HG03095 (cell line): ENCODE data around the gene AKNAD1.

ENCODE experiments used
- ATAC-seq: cut with Tn5 transposase; IDR thresholded peaks from one replicate; pipeline ENCODE4 v1.9.1; 2021; ENCODE audit warnings: moderate library complexity; ENCODE audit not compliant: unreplicated experiment

The AKNAD1 gene

DNA sequence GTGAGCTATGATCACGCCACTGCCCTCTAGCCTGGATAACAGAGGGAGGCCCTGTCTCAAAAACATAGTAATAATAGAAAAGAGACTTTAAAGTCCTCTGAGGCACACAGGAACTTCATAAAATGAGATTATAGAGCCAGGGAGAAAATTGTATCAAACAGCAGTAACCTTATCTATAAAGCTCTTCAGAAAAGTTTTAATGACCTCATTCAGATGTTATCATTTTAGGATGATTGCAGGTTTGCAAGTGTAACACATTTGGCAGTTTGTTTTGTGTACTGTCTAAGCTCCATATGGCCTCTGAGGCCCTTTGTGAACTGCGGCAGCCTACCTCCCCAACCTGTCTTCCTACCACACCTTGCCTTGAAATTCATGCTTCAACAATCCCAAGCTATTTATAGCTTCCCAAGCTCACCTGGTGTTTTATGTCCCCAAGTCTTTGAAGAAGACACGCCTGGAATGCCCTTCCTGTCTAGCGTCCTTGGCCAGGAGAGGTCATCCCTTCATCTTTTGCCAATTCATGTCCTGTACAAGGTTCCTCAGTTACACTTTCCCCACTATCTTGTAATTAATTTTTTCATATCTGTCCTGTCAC is 8.5 kb upstream of the AKNAD1 start:
- no peak for ATAC-seq

DNA sequence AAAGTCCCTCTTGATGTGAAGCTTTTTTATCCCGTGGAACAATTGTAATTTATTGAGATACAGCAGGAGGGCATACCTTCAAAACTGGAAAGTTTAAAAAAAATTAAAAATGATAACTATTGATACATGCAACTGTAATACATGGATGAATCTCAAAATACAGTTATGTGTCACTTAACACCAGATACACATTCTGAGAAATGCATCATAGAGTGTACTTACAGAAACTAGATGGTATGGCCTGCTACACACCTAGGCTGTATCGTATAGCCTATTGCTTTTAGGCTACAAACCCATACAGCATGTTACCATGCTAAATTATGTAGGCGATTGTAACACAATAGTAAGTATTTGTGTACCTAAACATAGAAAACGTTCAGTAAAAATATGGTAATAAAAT is 7.1 kb upstream of the AKNAD1 start:
- no peak for ATAC-seq

DNA sequence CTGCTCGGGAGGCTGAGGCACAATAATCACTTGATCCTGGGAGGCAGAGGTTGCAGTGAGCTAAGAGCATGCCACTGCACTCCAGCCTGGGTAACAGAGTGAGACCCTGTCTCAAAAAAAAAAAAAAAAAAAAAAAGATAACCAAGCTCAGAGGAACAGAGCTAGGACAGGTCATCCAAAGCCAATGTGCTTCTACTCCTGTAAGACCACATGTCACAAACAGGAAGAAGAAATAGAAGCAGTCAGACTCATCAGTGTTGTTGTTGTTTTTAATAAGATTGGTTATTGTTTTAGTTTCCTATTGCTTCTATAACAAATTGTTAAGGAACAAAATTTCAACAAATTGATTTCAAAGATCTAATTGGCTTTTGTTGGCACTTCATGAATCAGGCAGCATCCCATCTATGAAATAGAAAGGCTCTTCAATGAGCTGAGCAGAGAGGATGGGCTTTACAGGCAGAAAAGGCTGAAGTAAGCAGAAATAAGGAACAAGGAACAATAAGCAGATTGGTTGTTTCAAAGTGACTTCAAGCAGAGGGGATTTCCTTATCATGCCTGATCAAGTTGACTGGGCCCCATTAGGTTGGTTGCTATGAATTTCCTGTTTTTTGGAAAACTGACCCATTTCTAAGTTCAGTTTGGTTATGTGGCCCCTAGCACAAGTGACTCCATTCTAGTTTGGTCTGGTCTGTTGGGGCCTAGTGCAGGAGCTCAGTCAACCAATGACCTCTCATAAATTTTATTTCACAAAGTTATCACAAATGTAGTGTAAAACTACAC is 6.0 kb upstream of the AKNAD1 start:
- no peak for ATAC-seq

DNA sequence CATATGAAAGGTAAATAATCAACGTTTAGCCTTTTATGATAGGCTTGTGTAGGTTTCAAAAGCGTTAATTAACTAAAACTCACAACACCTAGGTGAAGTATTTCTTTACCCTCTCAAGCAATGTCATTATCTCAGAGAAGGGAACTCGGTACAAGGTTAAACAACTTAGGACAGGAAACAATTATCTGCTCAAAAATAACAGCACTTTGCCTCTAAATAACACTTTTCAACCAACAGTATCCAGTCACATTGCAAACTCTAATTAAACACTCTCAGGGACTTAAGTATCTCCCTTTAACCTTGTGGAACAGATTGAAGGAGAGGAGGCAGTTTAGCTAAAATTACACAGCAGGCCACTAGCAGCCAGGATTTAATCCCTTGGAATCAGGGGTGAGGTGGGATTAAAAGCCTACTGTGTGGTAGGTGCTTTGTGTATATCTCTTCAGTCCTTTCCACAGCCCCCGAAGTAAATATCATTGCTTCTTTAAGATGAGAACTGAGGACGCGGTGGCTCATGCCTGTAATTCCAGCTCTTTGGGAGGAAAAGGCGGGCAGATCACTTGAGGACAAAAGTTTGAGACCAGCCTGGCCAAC is 5.2 kb upstream of the AKNAD1 start:
- ATAC-seq: no peak

DNA sequence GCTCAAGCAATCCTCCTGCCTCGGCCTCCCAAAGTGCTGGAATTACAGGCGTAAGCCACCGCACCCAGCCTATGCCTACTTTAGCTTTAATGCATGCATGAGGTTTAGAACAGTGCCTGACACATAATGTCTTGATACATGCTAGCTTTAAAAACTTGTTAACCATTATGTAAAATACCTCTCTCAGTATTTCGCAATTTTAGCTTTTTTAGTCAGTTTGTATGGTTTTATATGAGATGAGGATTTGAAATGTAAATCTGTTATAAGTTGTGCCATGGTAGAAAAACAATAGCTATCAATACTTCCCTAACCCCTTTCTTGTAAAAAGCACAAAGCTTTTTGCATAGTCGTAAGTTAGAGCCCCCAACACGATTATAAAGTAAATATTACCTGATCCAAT is 4.7 kb upstream of the AKNAD1 start:
- no peak for ATAC-seq

DNA sequence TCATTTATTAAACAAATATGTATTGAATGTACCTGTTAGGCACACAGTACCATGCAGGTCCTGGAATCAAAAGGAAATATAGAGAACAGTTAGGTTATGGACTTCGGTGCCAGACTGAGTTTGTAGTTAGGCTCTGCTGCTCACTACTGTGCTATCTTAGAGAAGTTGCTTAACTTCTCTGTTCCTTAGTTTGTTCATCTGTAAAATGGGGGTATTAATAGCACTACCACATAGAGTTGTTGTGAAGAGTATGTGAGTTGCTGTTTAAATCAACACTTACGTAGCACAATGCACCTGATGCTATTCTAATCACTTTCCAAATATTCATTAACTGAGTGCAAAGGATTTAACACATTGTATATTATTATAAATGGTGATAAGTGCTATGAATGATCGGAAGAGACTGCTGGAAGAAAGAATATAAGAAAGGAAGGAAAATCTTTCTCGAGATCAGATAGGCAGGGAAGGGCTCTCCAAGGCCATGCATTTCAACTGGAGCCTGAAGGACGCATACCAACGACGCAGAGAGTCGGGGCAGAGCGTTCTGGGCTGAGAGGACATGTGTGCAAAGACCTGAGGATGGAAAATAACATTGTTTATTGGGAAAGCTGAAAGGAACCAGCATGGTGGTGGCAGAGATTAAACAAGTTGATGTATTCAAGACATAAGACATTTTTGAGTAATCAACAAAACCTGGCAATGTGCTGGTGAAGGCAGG is 3.5 kb upstream of the AKNAD1 start:
- ATAC-seq: no peak

DNA sequence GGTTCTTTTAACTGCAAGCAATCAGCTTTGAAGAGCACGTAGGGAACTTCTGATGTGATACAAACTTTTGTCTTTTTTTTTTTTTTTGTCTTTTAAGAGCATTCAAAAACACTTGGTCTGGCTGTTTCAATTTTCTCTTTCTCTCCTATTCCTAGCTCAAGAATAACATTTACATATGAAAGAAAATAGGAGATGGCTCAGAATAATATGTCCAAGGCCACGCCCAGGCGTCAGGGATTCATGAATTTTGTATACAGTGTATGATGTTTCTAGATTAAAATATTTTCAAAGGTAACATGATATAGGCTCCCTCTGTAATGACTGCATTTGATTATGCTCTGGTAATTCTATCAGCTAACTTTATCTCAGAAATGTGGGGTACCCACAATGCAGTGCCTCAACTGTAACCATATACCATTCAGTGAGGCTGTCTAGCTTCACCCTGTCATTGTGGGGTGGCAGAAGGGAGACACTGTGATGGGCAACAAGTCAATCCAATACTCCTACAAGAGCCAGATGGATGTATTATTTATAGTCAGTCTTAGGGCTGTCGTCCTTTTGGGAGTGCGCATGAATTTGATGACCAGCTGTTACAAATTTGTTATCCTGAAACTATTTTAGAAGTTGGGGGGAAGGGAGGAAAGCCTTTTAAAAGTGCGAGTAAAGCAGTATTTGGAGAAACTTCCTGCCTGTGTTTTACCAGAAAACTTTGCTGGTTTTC is 1.5 kb upstream of the AKNAD1 start:
- ATAC-seq: no peak

DNA sequence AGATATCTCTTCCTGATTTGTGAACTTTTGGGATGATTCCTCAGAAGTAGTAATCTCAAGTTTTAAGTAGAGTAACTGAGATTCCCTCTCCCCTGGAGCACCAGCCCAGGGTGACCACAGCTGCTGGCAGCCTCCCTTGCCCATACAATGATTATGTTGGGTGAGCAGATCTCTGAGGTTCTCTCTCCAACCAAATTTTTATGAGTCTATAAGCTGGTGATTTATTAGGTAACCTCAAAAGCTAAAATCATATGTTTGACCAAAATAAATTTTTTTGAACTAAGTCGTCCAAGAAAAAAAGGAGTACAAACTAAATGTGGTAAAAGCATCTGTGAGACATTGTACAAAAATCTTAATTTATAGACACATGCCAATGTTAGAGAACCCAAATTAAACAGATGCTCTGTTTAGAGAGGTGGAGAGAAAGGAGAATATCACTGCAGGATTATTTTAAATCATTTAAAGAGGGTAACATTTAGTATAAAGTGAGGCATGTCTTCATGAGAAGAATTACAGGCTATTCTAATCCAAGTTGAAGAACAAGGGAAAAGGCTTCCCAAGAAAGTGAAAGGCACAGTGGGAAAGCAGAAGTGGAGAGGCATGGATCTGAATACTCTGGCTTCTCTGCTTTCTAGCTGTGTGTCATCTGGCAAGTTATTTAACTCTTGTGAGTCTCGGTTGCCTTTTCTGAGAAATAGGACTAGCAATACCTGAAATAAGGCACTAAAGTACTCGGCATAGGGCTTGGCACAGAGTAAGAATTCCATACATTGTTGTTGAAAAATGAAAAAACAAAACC is 2.5 kb downstream of the AKNAD1 start:
- ATAC-seq: no peak

DNA sequence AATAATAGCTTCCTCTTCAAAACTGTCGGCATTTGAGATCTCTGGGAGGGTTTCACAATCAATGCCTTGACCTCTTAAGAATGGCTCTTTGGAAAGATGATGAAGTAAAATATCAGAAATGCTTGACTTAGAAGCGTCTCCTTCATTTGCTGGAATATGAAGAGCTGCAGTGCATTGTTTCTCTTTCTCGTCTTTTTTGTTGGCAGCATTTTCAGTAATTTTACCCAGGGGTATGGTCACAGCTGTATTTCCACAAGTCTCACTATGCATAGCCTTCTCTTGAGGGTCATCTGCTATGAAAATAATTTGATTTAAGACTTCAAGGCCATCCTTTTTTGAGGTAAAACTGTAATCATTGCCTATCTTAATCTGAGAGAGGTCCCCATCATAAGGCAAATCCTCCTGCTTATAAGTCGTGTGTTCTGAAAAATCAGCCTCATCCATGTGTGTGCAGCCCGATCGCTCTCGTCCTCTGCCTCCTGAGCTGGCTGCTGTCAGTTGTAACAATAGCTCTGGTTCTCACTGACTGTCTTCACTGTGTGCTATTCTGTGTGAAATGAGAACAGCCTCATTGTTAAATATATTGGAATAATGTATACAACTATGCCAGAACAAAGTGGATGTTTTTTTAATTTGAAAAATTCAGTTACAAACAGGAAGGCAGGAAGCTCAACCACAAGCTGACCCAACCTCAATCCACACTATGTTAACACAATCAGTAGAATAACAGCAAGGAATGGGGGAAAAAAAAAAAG is 4.5 kb downstream of the AKNAD1 start:
- no peak for ATAC-seq

DNA sequence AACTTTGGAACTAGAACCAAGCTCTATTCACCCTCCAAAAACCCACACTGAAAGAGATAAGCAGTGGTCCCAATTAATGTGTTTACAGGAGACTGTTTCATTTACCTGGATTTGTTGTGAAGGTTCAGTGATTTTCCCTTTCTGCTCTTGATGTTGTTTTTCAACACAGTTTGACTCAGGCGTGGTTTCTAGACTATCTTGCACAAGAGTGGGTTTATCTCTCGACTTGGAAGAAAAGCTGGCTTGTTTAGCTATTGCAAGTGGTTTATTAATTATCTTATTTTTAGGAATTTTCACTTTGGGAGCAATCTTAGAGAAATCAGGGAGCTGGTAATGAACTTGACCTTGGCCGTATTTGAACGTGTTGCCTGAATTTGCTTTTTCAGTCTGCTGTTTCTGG is 5.3 kb downstream of the AKNAD1 start:
- ATAC-seq: no peak

DNA sequence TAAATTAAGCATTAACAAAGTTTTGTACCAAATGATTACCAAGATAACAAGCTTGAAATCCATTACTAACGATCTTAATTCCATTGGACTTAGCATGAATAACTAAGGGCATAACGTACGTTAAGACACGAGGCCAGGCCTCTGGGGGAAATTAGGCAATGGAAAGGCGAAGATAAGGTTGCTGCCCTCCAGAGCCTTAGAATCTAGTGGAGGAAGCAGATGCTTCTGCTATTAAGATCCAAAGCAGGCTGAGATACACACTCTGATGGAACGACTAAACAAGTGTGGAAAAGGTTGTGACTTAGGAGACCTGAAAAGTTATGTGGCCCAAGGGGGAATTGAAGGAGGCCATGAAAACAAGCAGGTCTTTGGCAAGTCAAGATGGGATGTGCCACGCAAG is 6.0 kb downstream of the AKNAD1 start:
- ATAC-seq: no peak

DNA sequence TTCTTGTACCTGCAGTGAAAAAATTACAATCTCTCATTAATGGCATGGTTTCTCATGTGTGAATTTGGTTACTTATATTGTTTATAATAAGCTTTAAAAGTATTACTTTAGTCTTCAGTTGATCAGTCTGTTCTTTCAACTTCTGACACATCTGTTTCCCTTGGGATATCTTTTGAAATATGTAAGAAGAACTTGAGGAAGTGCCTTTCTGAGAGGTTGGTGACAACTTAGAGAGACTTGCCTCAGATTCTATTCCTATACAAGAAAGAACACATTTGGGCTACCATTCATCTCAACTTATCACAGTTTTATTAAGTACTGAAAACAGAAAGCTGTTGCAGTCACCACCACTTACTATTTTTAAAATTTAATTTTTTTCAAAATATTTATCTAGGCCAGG is 8.1 kb downstream of the AKNAD1 start:
- no peak for ATAC-seq

DNA sequence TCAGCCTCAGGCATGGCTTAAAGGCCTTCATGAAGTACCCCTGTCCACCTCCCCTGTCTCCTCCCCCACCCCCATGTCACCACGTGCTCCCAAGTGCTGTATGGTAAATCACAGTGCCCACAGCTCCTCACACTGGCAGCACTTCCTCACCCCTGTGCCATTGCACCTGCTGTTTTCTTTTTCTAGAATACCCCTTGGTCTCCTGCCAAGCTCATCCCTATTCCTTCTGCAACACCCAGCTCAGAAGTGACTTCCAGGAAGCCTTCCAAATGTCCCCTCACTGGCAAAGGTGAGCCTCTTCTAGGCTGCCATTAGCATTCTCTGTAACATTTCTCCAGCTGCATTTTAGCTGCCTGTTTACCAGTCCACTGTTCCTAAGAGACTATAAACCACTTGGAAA is 9.4 kb downstream of the AKNAD1 start:
- no peak for ATAC-seq

DNA sequence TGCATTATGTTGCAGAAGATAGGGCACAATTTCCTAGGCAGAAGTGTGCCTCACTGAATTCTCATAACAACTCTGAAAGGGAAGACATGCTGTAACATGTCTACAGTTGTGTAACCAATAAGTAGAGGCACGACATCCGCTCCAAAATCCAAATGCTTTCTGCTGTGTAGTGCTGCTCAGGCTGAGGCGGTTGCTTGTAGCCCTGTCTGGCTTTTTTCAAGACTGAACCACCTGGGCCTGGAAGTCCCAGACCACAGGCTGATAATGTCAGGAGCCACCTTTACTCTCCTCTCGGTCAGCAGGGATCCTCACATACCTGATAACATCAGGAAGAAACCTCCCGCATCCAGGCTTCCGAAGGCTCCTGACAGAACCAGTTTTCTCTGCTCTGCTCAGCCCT is 10.9 kb downstream of the AKNAD1 start:
- no peak for ATAC-seq

DNA sequence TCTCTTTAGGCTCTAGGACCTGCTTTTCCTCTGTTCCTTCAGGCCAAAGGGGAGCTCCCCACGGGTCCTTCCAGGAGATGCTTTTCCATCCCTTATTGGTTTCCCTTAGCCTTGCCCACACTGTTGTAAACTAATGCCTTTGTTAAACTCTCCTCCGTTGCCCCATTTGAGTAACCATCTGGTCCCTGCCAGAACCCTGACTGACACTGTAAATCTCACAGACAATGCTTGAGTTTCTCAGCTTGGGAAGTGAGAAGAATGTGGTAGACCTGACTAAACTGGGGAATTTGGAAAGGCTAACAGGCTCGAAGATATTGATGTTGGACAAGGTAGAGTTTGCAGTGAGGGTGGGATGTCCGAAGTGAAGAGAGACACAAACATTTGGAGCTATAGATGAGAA is 11.4 kb downstream of the AKNAD1 start:
- no peak for ATAC-seq

DNA sequence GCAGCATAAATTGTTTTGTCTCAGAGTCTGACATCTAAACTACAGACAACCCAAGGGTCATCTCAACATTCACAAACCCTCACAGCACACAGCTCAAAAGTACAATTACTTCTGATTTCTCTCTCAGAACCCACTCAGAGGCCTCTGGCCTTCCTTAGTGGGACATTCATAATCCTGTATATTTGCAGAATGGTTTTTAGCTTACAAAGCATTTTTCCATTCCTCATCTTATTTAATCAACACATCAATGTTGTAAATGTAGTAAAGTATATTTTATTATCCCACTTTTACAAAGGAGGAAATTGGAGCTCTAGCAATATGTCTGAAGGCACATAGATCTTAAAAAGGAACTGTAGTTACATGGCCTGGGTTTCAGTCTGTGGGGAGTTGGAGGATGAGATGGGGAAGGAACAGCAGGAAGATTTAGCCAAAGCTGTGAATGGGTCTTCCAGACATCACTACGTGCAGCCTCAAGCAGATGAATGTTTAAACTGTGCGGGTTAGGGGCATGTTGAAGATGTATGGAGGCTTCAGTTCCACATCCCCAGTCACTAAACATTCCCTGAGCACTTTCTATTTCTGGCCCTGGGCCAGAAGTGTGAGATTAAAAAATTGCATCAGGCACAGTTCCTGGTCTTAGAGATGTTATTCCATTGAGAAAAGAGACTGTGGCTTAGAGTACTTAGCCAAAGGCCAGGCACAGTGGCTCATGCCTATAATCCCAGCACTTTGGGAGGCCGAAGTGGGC is 13.3 kb downstream of the AKNAD1 start:
- no peak for ATAC-seq

DNA sequence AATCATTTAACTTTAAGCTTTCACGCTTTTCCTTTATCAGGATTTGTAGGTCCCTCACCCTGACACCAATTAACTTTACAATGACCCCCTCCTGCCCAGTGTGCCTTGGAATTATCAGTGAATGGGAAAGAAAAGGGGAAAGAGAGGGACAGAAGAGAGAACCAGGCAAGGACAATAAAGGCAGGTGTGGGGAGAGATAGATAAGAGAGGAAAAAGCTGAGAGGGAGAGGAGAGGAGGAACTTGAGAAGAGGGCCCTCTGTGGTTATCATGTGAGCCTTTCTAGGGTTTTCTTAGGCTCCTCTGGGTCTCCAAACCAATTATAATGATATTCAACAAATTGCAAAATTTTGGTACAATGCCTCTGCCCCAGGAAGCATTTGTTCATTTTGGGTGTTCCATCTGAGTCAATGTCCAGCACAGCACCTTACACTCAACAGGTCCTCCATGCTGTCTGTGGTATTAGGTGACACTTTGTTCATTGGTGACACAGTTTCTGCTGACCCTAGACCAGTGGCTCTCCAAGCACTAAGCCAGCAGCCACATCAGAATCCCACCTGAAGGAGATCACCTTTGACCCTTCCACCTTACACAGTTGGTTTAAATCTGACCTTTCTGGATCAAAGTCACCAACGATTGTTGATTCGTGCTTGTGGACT is 14.2 kb downstream of the AKNAD1 start:
- no peak for ATAC-seq

DNA sequence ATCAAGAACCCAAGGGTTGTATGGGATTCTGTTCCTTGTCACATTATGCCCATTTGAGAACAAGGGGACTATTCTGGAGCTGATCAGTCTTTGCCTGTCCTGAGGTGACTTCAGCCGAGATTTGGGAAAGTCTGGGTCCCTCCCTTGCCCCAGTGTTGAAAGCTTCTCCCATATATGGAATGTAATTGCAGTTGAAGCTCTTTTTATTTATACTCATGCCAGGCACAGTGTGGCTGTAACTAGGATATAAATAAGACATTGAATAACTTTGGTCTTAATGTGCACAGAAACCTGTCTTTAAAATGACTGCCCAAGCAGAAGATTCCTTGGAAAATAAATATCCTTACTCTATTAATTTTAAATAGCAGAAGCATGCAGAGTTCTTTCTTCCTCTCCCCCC is 15.2 kb downstream of the AKNAD1 start:
- ATAC-seq: no peak

DNA sequence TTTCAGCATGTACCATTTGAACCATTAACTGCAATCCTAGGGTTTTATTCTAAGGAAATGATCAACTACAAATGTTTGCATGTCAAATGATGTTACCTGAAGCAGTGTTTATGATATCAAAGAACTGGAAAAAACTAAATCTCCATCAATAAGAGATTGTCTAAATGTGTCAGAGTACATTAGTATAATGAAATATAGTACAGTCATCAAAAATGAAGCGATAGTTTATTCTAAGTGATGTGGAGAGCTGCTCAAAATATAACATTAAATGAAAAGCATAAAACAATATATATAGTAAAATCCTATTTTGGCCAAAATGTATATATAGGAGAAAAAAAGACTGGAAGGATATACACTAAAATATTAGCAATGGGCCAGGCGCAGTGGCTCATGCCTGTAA is 24.0 kb downstream of the AKNAD1 start:
- no peak for ATAC-seq
